Measurements from ENCODE around the gene PRICKLE1. TPM values are rescaled to one million over a fixed set of nuclear protein-coding genes. Genes with fewer than 3 reads are reported as not detected.

PRICKLE1 gene
- total RNA-seq, 2 donors from 2014 or later: not detected

DNA sequence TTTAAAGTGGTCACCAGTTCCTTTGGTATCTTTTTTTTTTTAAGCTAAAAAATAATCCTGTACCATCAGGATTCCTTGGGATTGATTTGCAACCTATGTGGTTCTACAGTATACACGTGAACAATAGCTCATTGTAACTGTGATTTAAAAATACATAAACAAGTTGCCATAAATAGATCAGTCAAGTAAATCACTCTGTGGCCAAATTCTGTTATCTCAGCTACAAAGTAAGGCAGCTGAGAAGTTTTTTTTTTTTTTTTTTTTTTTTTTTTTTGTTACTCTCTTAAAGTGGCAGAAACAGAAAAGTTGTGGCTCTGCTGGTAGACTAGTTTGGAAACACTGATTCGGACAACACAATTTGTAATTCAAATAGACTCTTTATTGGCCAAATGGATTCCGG is 104.5 kb downstream of the PRICKLE1 start:
- ATAC-seq (no peak), DNase-seq (ENCODE audit: low spot score in 2 of 2) (no peak)
- no peaks in the 10 kb centered on the region for H3K9me3 Mint-ChIP-seq
- H3K36me3 Mint-ChIP-seq: peaks cover 5 to 6% of the 10 kb centered on the region in 2 donors
- no peak overlapping the region for H3K27ac Mint-ChIP-seq

DNA sequence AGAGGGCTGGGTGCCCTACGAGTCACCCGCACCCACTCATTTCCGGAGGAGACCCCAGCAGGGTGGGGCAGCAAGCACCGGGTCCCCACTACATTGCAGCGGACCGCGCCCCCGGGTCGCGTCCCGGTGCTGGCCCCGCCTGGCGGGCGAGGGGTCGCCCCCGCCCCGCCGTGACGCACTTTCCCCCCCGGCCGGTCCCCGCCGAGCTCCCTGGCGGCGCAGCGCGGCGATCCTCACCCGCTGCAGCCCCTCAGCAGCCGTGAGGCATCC is 106.1 kb downstream of the PRICKLE1 start:
- H3K36me3 Mint-ChIP-seq: peaks cover 5 to 6% of the 10 kb centered on the region in 2 donors
- ATAC-seq (peak; percentile 43 to 51), DNase-seq (ENCODE audit: low spot score in 2 of 2) (peak in 1 of 2 donors; percentile 19)
- no peaks in the 10 kb centered on the region for H3K9me3 Mint-ChIP-seq
- H3K27ac Mint-ChIP-seq: no peak overlapping the region

DNA sequence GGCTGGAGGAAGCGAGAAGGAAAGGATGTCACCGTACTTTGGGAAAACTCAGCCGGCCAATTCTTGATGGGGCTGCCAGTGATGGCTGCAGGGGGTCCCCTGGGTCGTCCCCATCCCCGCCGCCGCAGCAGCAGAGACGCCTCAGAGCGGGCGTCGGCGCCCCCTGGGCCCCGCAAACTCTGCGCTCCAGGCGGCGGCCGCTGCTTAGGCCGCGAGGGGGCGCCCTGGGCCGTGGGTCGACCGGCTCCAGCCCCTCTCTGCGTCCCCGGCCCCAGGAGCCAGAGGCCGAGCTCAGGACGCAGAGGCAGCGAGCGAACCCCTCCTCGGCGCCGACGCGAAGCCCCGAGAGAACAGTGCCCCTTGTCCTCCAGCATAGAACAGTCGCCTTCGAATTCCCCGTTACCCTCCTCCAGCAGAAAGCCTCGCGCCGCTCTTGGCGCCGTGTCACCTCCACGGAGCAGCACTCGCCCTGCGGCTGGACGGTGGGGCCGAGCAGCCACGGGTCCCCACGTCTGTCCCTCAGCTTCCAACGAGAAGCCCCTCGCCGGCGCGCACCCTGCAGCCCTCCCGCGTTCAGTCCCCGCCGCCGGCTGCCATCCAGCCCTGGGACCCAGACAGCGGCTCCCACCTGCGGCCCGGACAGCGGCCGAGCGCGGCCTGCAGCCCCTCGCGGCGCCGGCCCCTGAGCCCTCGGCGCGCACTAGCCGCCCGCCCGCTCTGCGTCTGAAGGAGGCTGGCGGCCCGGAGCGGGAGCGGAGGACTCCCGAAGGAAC is 106.6 kb downstream of the PRICKLE1 start:
- peak in 1 of 2 donors; percentile 79 for DNase-seq (ENCODE audit: low spot score in 2 of 2)
- ATAC-seq: peak; percentile 76 to 94
- peaks cover 5 to 6% of the 10 kb centered on the region in 2 donors for H3K36me3 Mint-ChIP-seq
- H3K27ac Mint-ChIP-seq: no peak overlapping the region
- no peaks in the 10 kb centered on the region for H3K9me3 Mint-ChIP-seq

DNA sequence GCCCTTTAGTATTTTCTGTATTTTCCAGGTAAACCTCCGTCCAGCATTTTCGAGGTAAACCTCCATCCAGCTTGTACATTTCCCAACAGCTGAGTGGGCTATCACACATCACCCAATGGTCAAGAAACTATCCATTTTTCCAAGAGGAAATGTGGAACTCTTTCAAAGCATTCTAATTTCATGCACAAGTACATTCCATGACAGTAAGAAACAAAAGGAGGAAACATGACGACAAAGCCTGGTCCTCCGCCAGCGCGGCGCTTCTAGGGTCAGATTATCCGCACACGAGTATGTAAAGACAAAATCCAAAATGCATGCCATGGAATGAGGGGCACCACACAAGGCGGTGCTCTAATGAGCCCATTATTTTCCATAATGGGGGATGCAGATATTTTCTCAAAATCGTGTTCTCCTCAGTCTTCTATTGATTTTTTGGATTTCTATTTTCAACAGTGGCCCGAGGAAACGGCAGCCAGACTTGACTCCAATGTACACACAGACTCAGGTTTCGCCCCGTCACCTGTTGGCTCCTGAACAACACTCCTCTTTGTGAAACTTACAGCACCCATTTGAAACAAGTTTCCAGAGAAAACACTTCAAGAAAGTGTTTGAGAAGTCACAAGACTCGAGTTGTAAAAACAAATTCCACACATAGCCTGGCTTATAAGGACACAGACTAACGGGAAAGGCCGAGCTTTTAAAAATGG is 107.4 kb downstream of the PRICKLE1 start:
- no peak for ATAC-seq
- DNase-seq (ENCODE audit: low spot score in 2 of 2): no peak
- Mint-ChIP-seq H3K9me3 (no peaks in the 10 kb centered on the region), H3K27ac (no peak overlapping the region), H3K36me3 (peaks cover 5 to 6% of the 10 kb centered on the region in 2 donors)

DNA sequence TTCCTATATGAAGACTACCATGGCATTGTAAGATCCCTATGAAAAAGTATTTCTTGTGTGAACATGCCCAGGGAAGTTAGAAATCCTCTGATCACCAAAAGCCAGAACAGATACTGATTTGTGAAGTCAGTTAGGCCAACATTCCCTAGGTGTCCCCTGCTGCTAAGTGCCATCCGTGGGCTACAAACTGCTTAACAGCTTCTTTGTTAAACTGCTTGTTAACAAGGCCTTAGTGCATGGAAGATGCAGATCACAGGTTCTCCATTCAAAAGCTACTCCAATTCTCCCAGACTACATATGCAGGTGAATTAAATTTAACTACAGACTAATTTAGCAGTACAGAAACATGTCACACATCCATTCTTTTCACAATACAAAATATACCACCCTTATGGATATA is 108.2 kb downstream of the PRICKLE1 start:
- H3K9me3 Mint-ChIP-seq: no peaks in the 10 kb centered on the region
- ATAC-seq (no peak), DNase-seq (ENCODE audit: low spot score in 2 of 2) (no peak)
- H3K36me3 Mint-ChIP-seq: peaks cover 5 to 6% of the 10 kb centered on the region in 2 donors
- no peak overlapping the region for H3K27ac Mint-ChIP-seq

DNA sequence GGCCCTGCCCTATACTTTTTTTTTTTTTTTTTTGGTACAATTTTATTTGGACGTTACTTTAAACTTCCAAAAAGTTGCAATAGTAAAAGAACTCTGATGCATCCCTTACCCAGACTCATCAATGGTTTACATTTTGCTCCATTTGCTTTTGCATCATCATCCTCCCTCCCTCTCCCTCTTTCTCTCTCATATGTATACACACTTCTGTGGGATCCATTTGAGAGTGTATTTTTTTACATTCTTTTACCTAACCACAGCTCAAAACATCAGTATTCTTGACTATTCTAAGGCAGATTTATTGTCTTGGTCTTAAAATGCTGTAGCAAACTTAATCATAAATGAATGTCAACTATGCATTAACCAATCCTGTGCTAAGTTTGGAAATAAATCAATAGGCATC is 111.6 kb downstream of the PRICKLE1 start:
- Mint-ChIP-seq H3K36me3 (no peaks in the 10 kb centered on the region), H3K9me3 (no peaks in the 10 kb centered on the region), H3K27ac (no peak overlapping the region)
- ATAC-seq (no peak), DNase-seq (ENCODE audit: low spot score in 2 of 2) (no peak)

DNA sequence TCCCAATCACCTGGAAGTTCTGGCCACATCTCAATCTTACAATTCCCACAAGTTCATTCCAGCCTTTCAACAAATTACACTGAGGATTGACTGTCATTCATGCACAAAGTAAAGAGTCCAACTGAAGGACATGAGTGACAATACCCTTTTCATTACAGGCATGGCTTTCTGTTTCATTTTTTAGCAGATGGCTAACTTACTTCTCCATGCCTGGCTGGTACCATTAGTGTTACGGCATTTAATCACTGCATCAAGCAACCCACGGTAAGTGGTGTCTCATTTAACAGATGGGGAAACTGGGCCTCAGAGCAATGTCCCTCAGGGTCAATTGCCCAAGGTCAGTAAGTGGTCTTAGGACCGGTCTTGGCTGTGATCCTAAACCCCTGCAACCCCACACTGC is 114.4 kb downstream of the PRICKLE1 start:
- Mint-ChIP-seq H3K36me3 (no peaks in the 10 kb centered on the region), H3K9me3 (no peaks in the 10 kb centered on the region), H3K27ac (no peak overlapping the region)
- no peak for ATAC-seq
- no peak for DNase-seq (ENCODE audit: low spot score in 2 of 2)

DNA sequence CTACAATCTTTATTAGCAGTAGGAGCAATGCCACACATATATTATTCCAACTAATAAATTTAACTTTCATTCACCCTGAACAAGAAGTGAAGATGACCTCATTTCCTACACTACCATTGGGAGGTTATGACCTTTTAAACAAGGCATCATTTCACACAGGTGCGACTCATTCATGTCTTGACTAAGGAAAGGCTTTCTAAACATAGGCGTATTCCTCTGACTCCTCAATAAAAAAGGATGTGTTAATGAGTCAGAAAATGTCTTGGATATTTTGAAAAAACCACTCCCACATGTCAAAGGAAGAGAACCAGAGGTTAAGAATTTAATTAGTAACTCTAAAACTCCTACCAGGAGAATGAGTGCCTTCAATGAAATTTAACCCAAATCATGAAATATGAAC is 115.2 kb downstream of the PRICKLE1 start:
- no peaks in the 10 kb centered on the region for H3K9me3 Mint-ChIP-seq
- ATAC-seq: peak; percentile 50 to 58
- no peak for DNase-seq (ENCODE audit: low spot score in 2 of 2)
- no peak overlapping the region for H3K27ac Mint-ChIP-seq
- H3K36me3 Mint-ChIP-seq: no peaks in the 10 kb centered on the region

DNA sequence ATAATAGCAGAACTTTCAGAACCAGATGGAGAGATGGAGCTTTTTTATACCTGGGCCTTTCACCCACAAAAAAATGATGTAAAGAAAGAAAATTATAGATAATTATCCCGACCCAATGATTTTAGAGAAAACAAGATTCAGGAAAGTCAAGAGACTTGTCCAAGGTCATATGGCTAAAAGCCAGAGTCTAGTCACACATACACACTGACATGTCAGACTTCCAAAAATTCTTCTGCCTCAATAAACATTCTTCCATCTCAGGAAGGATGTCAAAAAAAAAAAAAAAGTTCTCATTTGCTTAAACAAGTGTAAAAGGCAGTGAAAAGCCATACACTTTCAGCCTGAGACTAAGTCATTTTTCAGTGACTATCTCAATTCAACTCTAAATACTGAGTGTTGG is 116.0 kb downstream of the PRICKLE1 start:
- no peaks in the 10 kb centered on the region for H3K36me3 Mint-ChIP-seq
- H3K9me3 Mint-ChIP-seq: no peaks in the 10 kb centered on the region
- no peak for DNase-seq (ENCODE audit: low spot score in 2 of 2)
- no peak overlapping the region for H3K27ac Mint-ChIP-seq
- no peak for ATAC-seq

DNA sequence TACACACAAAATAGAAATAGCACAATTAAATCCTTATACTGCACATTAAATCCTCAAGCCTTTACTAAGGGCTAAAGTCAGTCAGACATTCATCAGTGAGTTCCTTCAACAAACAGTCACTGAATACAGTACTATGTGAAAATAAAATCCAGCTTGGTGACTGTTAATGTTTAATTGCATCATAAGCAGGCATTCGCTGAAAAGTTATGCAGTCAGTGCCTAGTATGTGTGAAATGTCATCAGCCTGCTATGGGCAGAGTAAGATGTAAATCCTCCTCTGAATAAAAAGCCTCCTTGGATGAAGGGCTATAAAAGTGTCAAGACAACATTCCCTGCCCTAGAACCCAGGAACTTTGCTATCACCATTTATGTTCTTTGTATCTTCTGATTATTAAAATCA is 116.4 kb downstream of the PRICKLE1 start:
- DNase-seq (ENCODE audit: low spot score in 2 of 2) (no peak), ATAC-seq (no peak)
- no peaks in the 10 kb centered on the region for H3K36me3 Mint-ChIP-seq
- H3K27ac Mint-ChIP-seq: no peak overlapping the region
- H3K9me3 Mint-ChIP-seq: no peaks in the 10 kb centered on the region

DNA sequence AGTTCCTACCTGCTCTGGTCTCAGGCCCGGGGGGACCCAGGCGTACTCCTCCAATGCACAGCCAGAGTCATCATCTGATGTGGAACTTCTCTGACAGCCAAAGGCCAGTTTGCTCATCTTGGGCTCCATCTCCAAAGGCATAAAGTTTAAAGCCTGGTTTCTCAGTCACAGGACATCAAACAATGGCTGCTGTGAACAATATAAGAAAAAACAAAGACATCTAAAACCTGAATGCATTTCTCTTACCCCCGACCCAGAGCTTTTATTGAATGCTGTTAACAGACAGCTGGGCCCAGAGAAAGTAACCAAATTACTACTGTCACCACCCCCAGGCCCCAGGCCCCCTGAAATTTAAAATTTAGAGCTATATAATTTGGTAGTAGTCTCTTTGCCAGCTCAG is 117.2 kb downstream of the PRICKLE1 start:
- Mint-ChIP-seq H3K36me3 (no peaks in the 10 kb centered on the region), H3K9me3 (no peaks in the 10 kb centered on the region), H3K27ac (no peak overlapping the region)
- ATAC-seq: no peak
- DNase-seq (ENCODE audit: low spot score in 2 of 2): no peak

DNA sequence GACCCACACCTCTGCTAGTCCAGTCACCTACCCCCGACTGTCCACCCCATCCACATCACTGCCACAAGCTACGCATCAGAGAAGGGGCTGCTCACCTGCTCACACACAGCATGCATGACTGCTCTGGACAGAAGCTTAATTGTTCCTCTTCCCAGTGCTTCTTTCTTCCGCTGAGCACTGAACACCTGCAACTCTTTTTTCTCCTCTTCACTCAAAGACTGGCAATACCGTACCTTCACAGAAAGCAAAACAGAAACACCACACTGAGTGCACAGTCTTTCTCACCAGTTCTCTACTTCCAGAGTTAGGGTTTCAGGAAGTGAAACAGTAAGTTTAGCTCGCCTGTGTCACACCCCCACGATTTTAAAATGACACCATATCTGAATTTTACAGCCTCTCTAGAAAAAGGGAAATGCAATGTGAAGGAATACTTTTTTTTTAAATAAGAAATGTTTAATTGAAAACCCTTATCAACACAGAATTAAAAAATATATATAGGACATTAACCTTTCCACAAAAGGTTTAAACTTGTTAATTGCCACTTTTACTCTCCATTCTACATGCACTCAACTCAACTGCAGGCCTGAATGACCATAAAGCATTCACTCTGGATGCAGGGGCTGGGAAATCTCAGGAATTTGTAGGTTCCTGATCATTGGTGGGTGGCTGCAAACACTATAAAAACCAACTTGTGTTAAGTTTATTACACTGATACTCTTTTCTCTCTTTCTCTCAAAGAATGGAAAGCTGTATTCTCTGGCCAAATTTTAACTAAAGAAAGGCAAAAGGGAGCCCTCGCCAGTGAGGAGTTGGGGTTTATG is 120.0 kb downstream of the PRICKLE1 start:
- no peak overlapping the region for H3K27ac Mint-ChIP-seq
- DNase-seq (ENCODE audit: low spot score in 2 of 2) (peak in 1 of 2 donors; percentile 11), ATAC-seq (peak; percentile 58 to 90)
- H3K9me3 Mint-ChIP-seq: no peaks in the 10 kb centered on the region
- no peaks in the 10 kb centered on the region for H3K36me3 Mint-ChIP-seq

DNA sequence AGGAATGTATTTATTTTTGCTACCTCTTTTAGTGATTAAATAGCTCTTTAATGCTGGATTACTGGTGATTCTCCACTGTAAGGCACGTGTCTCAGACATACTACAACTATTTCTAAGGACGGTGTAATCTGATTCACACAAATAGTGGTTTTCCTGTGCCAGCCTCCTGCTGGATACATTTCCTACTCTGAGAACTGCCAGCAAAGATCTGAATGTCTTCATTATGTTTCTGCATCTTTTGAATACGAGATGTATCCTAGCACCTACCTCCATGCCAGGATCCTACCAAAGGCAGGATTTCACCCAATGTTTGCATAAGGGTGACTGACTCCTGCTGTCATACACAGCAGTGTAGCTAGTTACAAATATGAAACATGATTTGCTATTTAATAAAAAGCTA is 120.6 kb downstream of the PRICKLE1 start:
- H3K27ac Mint-ChIP-seq: no peak overlapping the region
- ATAC-seq: peak; percentile 3 to 14
- no peaks in the 10 kb centered on the region for H3K36me3 Mint-ChIP-seq
- no peak for DNase-seq (ENCODE audit: low spot score in 2 of 2)
- no peaks in the 10 kb centered on the region for H3K9me3 Mint-ChIP-seq

DNA sequence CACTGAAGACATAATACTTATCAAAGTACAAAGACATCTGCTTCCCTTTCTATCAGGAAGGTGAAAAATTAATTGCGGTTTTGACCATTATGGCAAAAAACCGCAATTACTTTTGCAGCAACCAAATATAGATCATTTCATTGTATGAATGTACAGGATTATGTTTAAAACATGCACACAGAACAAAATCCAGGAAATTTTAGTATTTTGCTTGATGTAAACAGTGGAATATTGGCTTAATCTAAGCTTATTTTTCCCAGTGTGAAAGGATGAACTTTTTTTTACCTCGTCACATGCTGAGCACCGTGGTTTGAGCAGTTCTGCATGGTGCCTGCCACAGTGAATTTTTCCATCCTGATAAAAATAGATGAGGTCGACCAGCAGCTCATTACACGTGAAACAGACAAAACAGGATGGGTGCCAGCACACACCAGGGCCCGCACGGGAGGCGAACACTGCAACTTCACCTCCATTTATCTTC is 121.2 kb downstream of the PRICKLE1 start:
- Mint-ChIP-seq H3K9me3 (no peaks in the 10 kb centered on the region), H3K27ac (no peak overlapping the region), H3K36me3 (no peaks in the 10 kb centered on the region)
- ATAC-seq: no peak
- DNase-seq (ENCODE audit: low spot score in 2 of 2): no peak

DNA sequence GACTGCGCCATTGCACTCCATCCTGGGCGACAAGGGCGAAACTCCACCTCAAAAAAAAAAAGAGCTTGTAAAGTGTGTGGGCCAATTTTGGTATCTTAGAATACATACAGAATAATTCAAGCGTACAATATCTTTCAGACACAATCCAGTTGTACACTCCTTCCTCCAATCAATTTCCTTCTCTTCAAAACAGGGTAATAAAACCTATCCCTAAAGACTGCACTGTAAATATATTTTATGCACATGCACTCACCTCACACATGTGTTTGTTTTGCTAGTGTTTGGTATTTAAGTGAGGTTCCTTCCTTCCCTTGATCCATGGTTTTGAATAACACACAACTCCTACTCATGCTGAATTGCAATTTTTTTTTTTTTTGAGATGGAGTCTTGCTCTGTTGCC is 125.9 kb downstream of the PRICKLE1 start:
- H3K36me3 Mint-ChIP-seq: no peaks in the 10 kb centered on the region
- DNase-seq (ENCODE audit: low spot score in 2 of 2) (no peak), ATAC-seq (no peak)
- H3K27ac Mint-ChIP-seq: no peak overlapping the region
- no peaks in the 10 kb centered on the region for H3K9me3 Mint-ChIP-seq

DNA sequence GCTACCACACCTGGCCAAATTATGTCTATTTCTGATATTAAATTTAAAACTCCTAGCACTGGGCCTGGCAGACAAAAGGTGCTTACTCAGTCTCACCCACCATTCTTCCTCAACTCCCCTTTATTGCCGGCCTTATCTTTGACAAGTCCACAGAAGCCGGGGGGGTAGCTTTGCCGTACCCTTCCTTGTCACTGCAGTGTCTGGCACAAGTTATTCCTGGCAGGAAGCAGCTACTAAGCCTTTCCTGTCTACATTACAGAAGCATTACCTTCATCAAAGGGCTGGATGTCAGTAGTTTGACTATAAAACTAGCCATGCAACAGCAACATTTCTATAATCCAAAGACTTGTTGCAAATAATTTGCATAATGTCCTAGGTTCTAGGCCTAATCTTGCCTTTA is 127.1 kb downstream of the PRICKLE1 start:
- ATAC-seq (no peak), DNase-seq (ENCODE audit: low spot score in 2 of 2) (no peak)
- Mint-ChIP-seq H3K27ac (no peak overlapping the region), H3K9me3 (no peaks in the 10 kb centered on the region), H3K36me3 (no peaks in the 10 kb centered on the region)

DNA sequence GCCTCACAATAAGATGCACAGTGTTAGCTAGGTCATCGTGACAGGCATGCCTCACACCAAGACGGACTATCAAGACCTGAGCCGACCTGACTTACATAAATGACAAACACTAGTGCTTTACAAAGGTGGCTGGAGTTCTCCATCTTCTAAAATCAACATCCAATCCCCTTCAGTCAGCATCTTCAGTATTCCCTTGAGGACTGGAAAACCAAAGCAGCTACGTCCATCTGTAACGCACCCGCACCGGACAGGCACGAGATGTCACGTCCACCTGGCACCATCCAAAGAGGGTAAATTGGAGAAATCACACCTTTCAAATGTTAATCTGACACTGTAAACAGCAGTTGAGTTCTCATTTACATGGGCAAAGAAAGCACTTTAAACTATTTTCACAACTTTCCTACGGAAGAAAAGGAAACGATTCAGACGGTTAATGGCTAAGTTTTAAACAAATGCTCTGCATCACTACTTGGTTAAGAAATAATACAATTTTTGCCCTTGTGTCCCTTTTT is 130.2 kb downstream of the PRICKLE1 start:
- ATAC-seq (no peak), DNase-seq (ENCODE audit: low spot score in 2 of 2) (no peak)
- H3K36me3 Mint-ChIP-seq: no peaks in the 10 kb centered on the region
- no peaks in the 10 kb centered on the region for H3K9me3 Mint-ChIP-seq
- no peak overlapping the region for H3K27ac Mint-ChIP-seq

Data from activated naive CD4-positive, alpha-beta T cell treated with anti-CD3 and anti-CD28 coated beads, Interleukin-2, amount 50 U/mL, for 72 hours (primary cell).